NOMO-1 (cell line): ENCODE results near the gene EBI3.
"Not testable (repeated sequence)": the region's sequence is repeated elsewhere in the genome, so short reads cannot be mapped to it uniquely, and the experiment has no call there.

Experiments
- DNase-seq, 2 experiments: peaks; one replicate each; lab custom pipeline; 2025; ENCODE audit not compliant: unreplicated experiment in 2 of 2; lab: John Stamatoyannopoulos, UW

EBI3 gene

GRCh38 chr19:4229179-4229931 is at the start of gene EBI3:
Gene EBI3, plus strand, starts transcription at chr19:4229523. Its CDS starts 28 bp downstream, at chr19:4229551.
- no peak for DNase-seq

GRCh38 chr19:4181053-4181508 is 48.2 kb upstream of the EBI3 start:
- peak; percentile 16 to 32 for DNase-seq

- peak; percentile 93 to 94 for DNase-seq
Observed at GRCh38 chr19:4182084-4182810, 47.1 kb upstream of the EBI3 start, which contains the start of the genes ANKRD24 and SIRT6. Gene ANKRD24, plus strand, starts transcription at chr19:4182689. Its CDS starts 3,737 bp downstream, at chr19:4186426. Gene SIRT6, minus strand, starts transcription at chr19:4182563. Its CDS starts 24 bp downstream, at chr19:4182539.

- peak; percentile 34 to 36 for DNase-seq
Observed at GRCh38 chr19:4183967-4184717, 45.2 kb upstream of the EBI3 start.

GRCh38 chr19:4184718-4185352 is 44.5 kb upstream of the EBI3 start:
- no peak for DNase-seq

- no peak for DNase-seq
Observed at GRCh38 chr19:4185413-4186086, 43.8 kb upstream of the EBI3 start.

- peak; percentile 66 to 68 for DNase-seq
Observed at GRCh38 chr19:4186087-4186993, 43.0 kb upstream of the EBI3 start.

- DNase-seq: no peak
Observed at GRCh38 chr19:4187313-4188122, 41.8 kb upstream of the EBI3 start.

- no peak for DNase-seq
Observed at GRCh38 chr19:4189641-4190040, 39.7 kb upstream of the EBI3 start.

GRCh38 chr19:4192537-4192936 is 36.8 kb upstream of the EBI3 start:
- not testable (repeated sequence) for DNase-seq

- no peak for DNase-seq
Observed at GRCh38 chr19:4194353-4194752, 35.0 kb upstream of the EBI3 start.

- DNase-seq: no peak
Observed at GRCh38 chr19:4196009-4196408, 33.3 kb upstream of the EBI3 start.

- no peak for DNase-seq
Observed at GRCh38 chr19:4196587-4197148, 32.7 kb upstream of the EBI3 start.

GRCh38 chr19:4197228-4197624 is 32.1 kb upstream of the EBI3 start:
- no peak for DNase-seq

- no peak for DNase-seq
Observed at GRCh38 chr19:4197625-4198466, 31.5 kb upstream of the EBI3 start.

GRCh38 chr19:4198467-4199126 is 30.7 kb upstream of the EBI3 start:
- no peak for DNase-seq
